Measurements from ENCODE around the gene VDR.

The VDR gene

DNA sequence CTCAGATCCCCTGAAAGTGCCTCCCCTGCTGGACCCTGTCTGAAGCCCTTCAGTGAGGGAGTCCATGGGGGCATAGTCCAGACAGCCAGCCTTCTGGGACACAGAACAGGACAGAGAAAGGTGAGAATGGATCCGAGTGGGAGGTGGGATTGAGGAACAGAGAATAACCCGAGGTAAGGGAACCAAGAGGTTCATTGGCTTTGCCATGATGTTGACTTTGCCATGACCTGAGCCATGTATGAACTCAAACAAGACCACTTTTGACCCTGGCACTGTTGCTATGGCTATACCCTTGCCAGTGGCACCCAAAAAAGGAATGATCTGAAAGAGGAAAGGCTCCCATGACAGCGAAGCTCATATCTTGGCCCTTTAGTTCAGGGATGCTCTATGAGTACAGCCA is 22.6 kb upstream of the VDR start:
- DNase-seq: no peak

DNA sequence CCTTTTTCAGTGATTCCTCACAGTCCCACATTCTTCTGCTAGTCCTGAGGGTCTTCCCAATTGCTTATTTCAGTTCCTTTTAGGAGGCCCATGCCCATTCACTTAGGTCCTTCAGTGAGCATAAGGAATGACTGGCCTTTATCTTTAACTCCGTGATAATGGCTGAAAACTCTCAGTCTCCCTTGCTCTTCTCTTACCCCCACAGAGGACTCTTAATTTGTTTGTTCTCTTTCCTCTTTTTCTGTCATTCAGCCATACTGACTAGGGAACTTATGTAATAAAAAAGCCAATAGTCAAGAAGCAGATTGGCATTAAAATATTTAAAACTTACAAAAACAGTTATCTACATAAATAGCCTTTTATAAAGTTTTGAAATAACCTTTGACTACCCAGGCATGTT is 17.1 kb upstream of the VDR start:
- no peak for DNase-seq

DNA sequence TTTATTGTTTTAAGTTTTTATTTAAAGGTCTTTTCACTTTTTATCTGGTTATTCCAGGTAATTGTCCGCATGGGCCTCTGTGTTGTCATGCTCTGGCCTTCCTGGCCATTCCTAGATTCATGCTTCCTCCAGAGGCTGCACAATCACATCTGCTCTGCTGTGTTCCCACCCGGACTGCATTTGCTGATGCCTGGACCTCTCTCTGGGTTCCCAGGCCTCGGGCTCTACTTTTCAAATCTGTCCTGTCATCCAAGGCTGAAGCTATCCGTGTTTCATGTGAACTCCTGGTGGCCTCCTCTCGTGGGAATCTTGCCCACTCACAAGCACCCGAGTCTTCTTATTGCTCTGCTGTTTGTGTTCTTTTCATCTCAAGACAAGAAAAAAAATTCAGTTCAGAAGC is 16.1 kb upstream of the VDR start:
- DNase-seq: no peak

DNA sequence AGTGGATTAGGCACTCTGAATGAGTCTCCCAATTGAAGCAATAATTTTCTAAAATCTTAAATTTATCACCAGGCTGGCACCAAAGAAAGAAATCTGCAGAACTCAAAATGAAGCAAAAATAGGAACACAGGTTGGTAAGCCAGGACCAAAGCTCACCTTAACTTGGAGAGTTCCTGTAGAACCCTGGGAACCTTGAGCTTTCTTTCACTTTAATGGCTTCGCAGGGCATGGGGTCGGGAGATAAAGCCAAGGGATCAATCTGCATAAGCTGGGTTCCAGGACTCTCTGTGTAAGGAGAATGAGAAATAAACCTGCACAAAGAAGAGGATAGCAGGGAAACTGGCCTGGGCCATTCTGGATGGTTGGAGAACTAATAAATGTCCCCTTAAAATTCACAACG is 8.3 kb upstream of the VDR start:
- no peak for DNase-seq

DNA sequence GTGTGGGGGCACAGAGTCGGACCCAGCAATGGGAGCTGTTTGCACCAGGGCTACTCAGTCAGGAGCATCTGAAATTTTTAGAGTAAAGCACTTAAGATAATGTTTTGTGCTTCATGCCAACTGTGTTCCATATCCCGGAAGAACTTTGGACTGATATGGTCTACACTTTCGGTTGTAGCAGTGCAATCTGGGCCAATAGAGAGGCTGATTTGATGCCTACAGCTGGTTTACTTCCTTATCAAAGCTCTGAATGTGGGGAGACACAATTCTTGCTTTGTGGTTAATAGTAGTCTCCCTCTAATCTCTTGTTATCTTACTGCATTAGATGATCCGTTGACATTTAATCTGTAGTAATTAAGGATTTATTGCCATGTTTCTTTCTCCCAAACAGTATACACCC is 7.8 kb upstream of the VDR start:
- no peak for DNase-seq

DNA sequence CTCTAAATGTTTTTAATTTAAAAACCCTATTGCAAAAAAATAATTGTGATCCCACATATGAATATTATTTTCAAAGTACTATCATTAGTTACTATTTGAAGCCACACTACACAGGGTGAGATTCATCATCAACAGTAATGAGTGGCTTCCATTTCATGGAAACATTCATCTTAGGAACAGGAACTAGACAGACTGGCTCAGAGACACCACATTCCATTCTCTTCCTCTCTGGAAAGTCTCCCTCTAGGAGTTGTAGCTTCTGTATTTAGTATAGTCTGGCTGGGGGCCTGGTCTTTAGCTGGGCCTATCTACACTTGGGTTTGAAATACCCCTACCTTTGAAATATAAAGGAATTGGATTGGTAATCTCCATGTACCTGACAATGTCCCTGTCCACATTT is 6.2 kb upstream of the VDR start:
- no peak for DNase-seq

DNA sequence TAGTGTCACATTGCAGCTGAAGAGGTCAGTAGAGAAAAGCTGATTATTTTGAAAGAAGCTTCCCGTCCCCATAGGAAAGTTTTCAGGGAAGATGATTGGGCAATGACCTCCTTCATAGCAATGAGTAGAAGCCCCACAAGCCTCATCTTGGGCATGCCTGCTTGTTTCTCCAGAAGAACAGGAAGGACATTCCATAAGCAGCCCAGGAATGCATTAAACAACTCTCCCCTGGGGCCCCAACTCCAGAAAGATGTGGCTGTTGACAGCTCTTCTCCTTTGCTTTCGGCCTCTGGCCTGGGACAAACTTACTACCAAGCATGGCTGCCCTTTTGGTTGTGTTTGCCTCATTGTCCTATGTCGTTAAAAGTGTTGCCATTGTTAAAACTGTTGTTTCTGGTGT is 5.7 kb upstream of the VDR start:
- DNase-seq: no peak

DNA sequence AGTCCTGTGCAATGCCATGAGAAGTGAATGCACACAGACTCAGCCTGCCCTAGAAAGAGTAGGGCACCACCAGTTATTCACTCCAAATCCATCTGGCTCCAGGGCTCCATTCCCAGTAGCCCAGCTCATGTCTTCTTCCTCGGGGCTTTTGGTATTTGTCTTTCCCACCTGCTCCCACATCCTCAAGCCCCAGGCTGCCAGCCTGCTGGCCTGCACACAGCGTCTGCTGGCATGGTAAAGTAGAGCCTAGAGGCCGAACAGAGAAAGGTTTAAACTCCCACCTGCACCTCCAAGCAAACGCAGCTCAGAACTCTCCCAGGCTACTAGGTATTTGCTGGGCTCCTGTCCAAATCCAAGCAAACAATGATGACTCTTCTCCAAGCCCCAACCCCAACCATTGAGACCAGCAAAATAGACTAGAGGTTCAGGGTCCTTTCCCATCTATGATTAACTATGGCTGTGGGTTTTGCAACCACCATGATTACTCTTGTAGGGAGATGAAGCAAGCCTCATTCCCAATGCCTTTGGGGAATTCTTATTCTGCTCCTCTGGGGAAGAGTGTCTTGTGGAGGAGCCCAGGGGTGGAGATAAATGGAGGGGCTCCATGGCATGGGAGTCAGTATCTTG is 5.2 kb upstream of the VDR start:
- DNase-seq: no peak

DNA sequence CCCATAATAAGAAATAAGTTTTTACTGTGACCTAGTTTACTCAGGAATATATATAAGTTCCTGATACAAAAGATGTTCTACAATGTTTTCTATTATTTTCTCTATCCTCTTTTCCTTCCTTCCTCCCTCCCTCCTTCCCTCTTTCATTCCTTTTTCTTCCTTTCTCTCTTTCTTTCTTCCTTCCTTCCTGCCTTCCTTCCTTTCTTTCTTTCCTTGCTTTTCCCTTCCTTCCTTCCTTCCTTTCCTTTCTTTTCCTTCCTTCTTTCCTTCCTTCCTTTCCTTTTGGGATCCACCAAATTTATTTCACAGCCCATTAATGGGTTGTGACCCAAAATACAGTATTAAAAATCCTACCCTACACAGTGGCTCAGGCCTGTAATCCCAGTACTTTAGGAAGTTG is 3.9 kb upstream of the VDR start:
- DNase-seq: no peak

DNA sequence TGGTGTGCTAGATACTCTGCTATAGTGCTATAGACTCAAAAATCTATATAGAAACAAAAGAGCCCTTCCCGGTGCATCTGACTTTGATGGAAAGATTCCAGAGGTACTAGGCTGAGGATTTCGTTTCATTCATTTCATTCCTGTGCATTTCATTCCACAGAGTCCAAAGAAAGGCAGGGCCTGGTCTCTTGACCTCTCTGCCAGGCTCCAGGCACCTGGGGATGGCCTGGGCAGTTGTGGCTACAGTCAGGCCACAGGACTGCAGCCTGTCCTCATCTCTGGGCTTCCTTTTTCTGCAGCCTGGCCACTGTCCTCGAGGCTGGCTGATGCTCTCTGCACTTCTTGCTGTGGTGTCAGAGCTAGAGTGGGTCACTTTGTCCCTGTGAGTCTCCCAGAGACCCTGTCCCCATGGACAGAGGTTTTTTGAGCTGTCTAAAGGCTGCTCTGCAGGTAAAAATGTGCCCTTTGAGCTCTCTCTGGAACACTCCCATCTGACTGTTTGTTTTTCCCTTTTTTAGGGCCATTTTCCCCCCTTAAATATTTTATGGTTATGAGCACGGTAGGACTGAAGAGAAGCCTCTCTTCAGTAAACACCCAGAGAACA is 3.2 kb upstream of the VDR start:
- DNase-seq: no peak

DNA sequence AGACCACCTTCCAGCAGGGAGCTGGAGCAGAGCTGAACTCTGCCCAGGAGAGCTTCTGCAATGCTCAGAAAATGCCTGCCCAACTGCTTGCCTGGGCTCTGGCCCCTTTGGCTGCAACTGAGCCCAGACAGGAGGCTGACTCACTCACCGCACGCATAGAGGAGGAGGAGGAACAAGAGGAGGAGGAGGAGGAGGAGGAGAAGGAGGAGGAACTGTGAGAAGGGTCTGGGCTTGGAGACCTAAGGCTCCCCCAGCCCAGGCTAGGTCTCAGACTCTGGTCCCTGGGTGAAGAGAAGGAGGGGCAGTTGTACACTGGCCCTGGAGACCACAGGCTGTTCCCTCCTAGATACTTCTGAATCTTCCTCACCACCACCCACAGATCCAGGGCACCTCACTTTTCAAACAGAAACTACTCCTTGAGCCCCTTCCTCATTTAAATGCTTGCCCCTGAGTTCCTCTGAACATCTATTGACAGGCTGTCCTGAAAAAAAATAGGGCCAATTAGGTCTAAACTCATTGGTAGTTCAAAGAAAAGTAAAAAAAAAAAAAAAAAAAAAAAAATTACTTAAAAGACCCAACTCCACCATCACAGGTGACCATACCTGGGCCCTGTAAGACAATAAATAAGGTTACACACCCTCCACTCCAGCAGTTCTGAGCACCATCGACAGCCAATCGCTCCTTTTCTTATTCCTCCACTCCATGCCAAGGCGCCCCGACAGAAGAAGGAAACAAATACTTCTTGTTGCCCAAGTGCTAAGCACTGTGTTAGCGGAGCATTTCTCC is 674 bp downstream of the VDR start:
- DNase-seq: no peak

DNA sequence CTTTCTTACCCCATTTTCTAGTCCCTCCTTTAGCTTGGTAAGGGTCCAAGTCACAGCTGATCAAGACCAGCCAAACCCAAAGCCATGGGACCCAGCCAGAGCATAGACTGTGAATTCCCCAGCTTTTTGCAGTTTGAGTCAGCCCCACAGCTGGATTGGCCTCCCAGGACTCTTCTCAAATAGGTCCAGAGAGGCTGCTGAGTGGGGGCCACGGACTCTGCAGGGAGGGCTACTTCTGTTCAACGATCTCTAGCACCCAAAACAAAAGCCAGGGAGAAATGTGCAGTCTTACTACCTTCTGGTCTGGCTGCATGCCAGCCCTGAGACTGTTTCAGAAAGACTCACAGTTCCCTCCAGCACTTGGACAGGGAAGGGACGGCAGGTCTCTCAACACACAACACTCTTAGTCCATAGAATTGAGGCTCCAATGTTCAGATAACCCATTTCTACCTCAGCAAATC is 1.6 kb downstream of the VDR start:
- no peak for DNase-seq

DNA sequence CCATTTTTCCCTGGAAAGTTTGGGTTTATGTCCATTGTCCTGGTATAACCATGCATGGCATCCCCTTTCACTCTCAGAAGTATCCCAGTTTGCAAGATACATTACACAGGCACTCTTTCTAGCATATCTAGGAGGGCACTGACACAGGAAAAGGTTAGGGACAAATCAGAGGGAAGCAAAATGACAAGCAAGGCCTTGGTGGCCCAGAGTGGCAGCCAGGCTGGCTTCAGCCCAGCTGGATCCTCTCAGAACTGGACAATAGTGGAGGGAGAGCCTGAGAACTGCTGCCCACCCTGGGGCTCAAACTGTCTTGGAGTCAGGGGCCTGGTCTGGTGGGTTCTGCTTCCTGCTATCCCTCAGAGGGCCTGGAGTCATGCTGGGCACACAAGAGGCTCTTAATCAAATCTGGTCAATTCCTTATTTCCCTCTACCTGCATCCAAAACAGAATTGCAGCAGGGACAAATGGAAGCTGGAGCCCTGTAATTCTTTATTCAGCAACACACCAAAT is 2.6 kb downstream of the VDR start:
- DNase-seq: no peak

DNA sequence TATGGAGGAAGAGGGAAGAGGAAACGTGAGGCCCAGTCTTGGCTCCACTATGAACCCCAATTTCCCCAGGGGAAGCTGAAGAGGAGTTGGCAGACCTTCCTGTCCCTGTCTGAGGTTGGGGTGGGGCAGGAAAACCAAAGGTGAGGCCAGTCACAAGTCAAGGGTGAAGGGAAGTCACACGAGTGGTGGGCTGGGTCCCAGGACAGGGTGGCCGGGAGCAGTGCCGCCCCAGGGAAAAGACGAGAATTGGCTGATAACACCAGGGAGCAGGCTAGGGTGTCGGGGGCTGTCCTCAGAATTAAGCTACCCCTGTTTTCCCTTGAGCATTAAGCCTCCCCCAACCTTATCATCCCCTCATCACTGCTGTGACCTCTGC is 3.1 kb downstream of the VDR start:
- no peak for DNase-seq

DNA sequence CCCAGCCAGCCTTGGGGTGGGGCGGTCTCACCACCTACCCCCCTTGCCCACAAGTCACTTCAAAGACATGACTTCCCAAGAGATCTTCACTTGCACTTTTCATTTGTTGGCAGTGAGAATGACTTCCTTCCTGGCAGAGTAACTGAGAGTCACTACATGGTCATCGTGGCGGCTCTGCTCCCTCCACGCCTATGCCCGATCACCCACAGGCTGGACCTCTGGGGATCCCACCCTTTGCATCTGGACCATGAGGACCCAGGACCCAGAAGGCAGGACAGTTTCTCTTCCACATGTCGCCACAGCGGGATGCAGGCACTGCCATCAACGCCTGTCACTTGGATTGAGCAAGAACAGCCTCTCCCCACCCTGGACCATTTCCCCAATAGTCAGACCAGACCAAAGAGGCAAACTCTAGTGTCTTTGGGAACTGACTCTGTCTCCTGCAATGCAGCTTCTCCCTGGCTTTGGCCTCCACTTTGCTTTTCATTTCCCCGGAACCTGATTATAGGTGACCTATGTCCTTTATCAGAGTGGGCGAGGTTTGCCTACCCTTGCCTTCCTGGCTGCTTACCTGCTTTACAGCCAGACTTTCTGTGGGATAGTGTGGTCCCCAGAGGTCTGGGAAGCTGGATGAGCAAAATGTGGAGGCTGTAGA is 3.6 kb downstream of the VDR start:
- DNase-seq: no peak

DNA sequence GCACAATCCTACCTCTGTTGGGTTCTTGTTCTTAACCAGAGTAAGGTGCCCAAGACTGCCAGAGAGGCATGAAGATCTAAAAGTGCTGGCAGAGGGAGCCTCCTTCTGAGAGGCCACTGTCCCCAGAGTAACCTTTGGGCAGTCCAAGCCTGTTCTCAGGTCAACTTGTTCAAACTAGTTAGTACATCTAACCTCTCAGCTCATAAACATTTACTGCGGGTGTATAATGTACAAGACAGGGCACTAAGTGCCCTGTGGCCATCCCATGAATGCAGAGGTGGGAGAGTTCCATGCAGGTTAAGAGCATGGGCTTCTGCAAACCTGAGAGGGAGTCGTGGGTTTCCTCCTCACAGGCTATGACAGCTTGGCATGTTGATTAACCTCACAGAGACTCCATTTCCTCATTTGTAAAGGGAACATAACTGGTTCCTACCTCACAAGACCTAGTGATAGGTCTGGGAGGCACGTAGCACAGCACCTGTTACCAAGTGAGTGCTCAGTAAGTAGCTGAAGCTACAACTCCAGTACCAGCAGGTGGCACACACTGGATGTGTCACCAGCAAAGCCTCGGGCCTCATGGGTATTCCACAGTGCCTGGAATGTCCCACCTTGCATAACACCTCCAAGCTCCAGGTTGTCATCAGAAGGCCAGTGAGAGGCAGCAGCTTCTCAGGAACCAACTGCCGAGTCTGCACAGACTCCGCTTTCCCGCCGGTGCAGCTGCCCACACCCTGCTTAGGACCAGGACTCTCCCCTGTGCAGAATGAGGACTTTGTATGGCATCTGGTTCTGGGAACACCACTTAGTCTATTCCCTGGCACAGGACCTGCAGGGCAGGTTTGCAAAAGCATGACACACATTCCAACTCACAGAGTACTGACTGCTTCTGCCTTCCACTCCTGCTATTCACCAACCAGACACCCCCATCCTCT is 4.4 kb downstream of the VDR start:
- DNase-seq: no peak

DNA sequence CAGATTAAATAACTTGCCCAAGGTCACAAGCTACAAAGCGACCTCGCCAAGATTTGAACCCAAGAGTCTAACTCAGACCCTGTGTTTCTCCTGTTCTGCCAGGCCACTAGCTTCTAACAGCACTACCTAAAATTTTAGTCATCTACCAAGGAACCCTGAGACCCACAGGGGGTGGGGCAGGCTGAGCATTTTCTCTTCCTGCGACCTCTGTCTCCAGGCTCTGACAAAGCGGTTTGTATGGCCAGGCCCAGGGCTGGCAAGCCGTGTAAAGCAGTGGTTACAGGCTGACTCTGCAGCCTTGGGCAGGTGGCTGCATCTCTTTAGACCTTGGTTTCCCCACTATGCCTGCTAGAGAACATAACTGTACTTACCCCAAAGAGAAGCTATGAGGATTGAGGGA is 5.3 kb downstream of the VDR start:
- DNase-seq: no peak

DNA sequence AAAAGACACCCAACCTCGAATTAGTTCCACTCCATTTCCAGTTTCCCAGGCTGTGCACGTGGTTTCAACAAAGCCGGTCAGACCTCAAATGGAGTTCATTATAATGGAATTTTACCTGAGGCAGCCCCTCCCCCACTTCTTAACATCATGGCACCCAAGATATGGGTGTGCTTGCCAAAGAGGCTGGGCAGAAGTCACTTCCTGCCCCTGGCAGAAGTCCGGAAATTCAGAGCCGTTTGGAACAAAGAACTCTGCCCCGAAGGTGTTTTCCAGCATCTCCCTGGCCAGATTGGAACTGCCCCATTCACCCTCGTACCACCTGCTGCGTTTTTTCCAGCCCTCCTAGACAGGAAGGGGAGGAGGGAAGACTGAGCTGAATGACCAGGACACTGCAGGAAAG is 8.2 kb downstream of the VDR start:
- DNase-seq: no peak

DNA sequence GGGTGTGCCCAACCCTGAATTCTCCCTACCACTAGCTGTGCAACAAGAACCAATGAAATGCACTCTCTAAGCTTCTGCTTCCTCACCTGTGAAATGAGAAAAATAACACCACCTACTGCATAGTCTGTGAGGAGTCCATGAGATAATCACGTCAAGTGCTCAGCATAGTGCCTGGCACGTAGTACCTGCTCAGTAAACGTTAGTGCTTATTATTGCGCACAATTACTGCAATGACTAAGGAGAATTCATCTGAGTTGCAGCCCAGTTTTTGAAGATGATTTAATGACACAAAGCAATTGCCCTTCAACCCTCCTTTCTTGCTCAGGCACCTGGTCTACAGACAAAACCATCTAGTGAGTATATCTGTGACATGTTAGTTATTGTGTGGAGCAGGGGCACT is 8.8 kb downstream of the VDR start:
- no peak for DNase-seq

DNA sequence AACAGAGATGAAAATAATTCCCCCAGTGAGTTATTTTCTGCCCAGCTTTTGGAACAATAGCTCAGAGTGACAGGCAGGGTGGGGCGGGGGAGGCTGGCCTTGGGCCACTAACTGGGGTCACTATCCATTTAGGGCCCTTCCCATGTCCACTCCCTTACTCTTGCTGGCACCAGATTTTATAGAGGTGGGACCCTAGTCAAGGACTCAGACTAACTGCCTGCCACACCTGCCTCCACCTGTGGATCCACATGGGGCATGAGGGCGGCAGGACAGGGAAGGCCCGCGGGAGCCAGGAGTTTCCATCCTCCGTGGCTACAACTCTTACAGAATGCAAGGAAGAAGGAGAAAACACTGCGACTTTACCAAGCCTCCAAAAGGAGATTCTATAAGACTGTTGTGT is 10.1 kb downstream of the VDR start:
- no peak for DNase-seq

DNA sequence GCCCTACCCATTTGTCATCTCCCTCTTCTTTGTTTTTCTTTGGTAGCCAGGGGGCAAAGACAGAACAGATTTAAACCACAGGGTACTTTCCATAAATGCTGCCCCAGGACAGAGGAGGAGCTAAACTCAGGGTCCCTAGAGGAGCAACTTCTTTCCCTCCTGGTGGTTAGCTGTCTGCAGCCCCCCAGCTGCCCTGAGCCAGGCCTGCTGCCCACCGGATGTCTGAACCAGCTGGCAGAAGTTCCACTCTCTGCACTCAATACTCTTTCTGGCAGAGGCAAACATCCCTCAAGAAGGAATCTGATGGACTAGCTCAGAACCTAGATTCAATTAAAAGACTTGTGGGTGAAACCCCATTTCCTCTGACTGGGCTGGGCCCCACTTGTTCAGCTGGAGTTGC is 10.7 kb downstream of the VDR start:
- DNase-seq: no peak

DNA sequence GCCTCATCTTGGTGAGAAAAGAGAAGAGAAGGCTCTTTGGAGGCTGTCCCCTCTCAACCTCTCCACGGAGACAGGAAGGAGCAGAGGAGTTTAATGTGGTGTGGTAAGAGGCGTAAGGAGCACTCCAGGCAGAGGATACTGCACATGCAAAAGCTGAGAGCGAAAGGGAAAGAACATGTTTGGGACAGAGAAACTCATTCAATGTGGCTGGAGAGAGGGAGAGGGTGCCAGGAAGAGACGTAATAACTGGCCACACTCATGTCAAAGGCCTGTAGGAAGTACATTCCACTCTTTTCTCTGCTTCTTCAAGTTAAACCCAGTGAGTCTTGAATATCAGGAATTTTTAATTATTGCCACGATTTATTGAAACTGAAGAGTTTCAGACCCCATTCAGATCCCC is 12.0 kb downstream of the VDR start:
- DNase-seq: no peak

DNA sequence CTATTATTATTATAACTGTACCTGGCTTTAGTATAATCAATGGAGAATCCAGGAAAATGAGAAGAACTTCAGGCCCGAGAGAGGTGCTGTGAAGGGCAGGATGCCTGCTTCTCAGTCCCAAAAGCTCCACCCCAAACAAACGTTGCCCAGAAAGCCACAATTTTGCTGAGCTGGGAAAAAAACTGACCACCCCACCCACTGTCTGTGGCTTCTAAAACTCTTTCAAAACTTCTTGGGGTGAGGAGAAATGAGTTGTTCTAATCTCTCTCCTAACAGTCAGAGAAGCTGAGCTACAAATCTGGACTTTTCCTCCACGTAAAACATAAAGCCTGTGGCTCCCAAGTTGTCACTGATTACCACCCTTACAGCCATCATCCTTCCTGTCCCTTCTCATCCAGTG is 13.4 kb downstream of the VDR start:
- DNase-seq: no peak
